ENCODE results near the gene CYP4A22. TPM values are rescaled to one million over a fixed set of nuclear protein-coding genes. Genes with fewer than 3 reads are reported as not detected.
"Not testable (repeated sequence)": the region's sequence is repeated elsewhere in the genome, so short reads cannot be mapped to it uniquely, and the experiment has no call there.

CYP4A22 gene
- total RNA-seq, 4 donors from 2014 or later, result 0.27 TPM; not detected in 3

GRCh38 chr1:47194311-47194710, 57.1 kb downstream of the CYP4A22 start:
- Histone ChIP-seq H3K36me3 (no peaks in the 10 kb centered on the region), H3K27me3 (peaks cover 43% of the 10 kb centered on the region), H3K27ac (no peak overlapping the region), H3K4me3 (no peak overlapping the region), H3K9me3 (no peaks in the 10 kb centered on the region), H3K4me1 (peaks cover 0 to 29% (median 8%) of the 10 kb centered on the region in 3 donors)
- TF ChIP-seq POLR2A (IDR thresholded peaks at IDR 0.05), result no peak
- TF ChIP-seq CTCF (IDR thresholded peaks at IDR 0.05), result no peak
- no peak for TF ChIP-seq EP300 (IDR thresholded peaks at IDR 0.05)
- no peak for TF ChIP-seq POLR2AphosphoS5 (IDR thresholded peaks at IDR 0.05)
- ATAC-seq, result no peak

DNA sequence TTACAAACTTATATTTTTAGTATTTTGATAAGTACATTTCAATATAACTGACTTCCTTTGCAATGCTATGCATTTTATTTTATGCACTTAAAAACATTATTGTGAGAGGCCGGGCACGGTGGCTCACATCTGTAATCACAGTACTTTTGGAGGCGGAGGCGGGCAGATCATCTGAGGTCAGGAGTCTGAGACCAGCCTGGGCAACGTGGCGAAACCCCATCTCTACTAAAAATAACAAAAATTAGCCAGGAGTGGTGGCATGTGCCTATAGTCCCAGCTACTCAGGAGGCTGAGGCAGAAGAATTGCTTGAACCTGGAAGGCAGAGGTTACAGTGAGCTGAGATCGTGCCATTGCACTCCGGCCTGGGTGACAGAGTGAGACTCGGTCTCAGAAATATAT, 58.7 kb downstream of the CYP4A22 start:
- H3K4me3 ChIP-seq, H3K27ac ChIP-seq, ATAC-seq, H3K36me3 ChIP-seq, H3K9me3 ChIP-seq: not testable (repeated sequence)
- Histone ChIP-seq H3K4me1 (peaks cover 0 to 13% (median 0%) of the 10 kb centered on the region in 3 donors), H3K27me3 (peaks cover 60% of the 10 kb centered on the region)
- WGBS, 2 donors (ENCODE audit: low coverage in 1 of 2), result 81 to 90% methylated on average over 2 to 9 of the region's 9 CpGs

- no peak for ATAC-seq
- Histone ChIP-seq H3K9me3 (no peaks in the 10 kb centered on the region), H3K36me3 (no peaks in the 10 kb centered on the region), H3K27ac (no peak overlapping the region), H3K4me1 (peaks cover 0 to 12% (median 0%) of the 10 kb centered on the region in 3 donors), H3K27me3 (peaks cover 63% of the 10 kb centered on the region), H3K4me3 (no peak overlapping the region)
- no peak for TF ChIP-seq CTCF (IDR thresholded peaks at IDR 0.05)
- no peak for TF ChIP-seq POLR2A (IDR thresholded peaks at IDR 0.05)
- no peak for TF ChIP-seq EP300 (IDR thresholded peaks at IDR 0.05)
- TF ChIP-seq POLR2AphosphoS5 (IDR thresholded peaks at IDR 0.05), result no peak
- 60% methylated on average over 2 of the region's 3 CpGs; no CpG with 5 or more reads in 1 of the 2 donors for WGBS, 2 donors (ENCODE audit: low coverage in 1 of 2)
Observed at GRCh38 chr1:47196622-47197021, 59.4 kb downstream of the CYP4A22 start.

DNA sequence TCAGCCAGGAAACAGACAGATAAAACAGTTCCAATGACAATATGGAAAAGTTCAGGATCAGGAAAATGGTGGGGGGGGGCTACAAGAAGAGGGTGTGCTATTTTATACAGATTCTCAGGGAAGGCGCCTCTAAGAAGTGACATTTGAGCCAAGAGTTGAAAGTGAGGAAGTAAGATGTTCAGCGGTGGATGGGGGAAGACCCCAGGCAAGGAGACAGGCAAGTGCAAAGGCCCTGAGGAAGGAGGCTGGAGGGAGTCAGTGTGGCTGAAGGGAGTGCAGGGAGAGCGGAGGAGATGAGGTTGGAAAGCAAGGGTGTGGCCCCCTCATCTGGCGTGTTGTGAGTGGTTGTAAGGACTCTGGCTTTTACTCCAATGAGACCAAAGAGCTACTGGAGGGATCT, 61.0 kb downstream of the CYP4A22 start:
- Histone ChIP-seq H3K4me3 (no peak overlapping the region), H3K9me3 (peaks cover 0 to 8% (median 0%) of the 10 kb centered on the region in 3 donors), H3K27me3 (peaks cover 63% of the 10 kb centered on the region), H3K27ac (no peak overlapping the region), H3K36me3 (no peaks in the 10 kb centered on the region), H3K4me1 (peaks cover 0 to under 1% (median 0%) of the 10 kb centered on the region in 3 donors)
- 74 to 76% methylated on average over 3 to 4 of the region's 4 CpGs for WGBS, 2 donors (ENCODE audit: low coverage in 1 of 2)
- ATAC-seq, result no peak
- TF ChIP-seq POLR2AphosphoS5 (IDR thresholded peaks at IDR 0.05), result no peak
- no peak for TF ChIP-seq POLR2A (IDR thresholded peaks at IDR 0.05)
- TF ChIP-seq CTCF (IDR thresholded peaks at IDR 0.05), result no peak
- no peak for TF ChIP-seq EP300 (IDR thresholded peaks at IDR 0.05)

Other genes starting within 250 kb of the CYP4A22 start
- not detected for gene CYP4A11, start 196.0 kb upstream of the CYP4A22 start, total RNA-seq
- 1 to 10 TPM; 3.1 to 8.4 (median 4.5) TPM for gene CYP4X1, start 113.8 kb upstream of the CYP4A22 start, total RNA-seq
- gene CYP4Z1, start 70.2 kb upstream of the CYP4A22 start, total RNA-seq, result 1 to 10 TPM in 3 of 4 donors, not detected in 1; 1.1 to 1.6 (median 1.2) TPM
- gene PDZK1IP1, start 52.6 kb downstream of the CYP4A22 start, total RNA-seq, result 10 to 100 TPM in 1 of 4 donors, under 1 TPM in 1, not detected in 2; 0.78 to 13.0 TPM
- 1 to 10 TPM; 3.0 to 4.2 (median 3.6) TPM for gene TAL1, start 94.8 kb downstream of the CYP4A22 start, total RNA-seq
- 1 to 10 TPM in 1 of 4 donors, under 1 TPM in 3; 0.40 to 2.5 (median 0.83) TPM for gene STIL, start 176.7 kb downstream of the CYP4A22 start, total RNA-seq
- gene CMPK1, start 196.3 kb downstream of the CYP4A22 start, total RNA-seq, result 100 to 1,000 TPM; 106 to 164 (median 115) TPM

Measured in gastroesophageal sphincter (tissue), 4 donors.